ENCODE results near the gene CFAP53.

DNA sequence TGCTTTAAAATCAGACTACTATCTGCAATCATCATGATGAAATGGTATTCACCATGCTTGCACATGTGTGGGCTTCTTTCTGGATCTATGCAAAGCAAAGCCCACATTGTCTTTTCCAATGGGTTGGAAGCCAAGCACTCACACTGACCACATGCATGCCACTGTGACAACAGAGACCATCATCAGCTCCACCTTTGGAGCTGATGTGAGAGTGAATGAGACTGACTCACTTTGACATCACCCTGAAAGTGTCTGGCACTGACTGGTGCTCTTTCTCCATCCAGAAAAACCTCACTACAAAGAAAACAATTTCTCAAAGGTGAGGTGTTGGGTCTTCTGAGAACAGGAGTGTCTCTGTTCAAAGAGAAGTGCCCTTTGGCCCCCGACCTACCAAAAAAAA is 76.1 kb downstream of the CFAP53 start:
- TF ChIP-seq, protein P1, sequence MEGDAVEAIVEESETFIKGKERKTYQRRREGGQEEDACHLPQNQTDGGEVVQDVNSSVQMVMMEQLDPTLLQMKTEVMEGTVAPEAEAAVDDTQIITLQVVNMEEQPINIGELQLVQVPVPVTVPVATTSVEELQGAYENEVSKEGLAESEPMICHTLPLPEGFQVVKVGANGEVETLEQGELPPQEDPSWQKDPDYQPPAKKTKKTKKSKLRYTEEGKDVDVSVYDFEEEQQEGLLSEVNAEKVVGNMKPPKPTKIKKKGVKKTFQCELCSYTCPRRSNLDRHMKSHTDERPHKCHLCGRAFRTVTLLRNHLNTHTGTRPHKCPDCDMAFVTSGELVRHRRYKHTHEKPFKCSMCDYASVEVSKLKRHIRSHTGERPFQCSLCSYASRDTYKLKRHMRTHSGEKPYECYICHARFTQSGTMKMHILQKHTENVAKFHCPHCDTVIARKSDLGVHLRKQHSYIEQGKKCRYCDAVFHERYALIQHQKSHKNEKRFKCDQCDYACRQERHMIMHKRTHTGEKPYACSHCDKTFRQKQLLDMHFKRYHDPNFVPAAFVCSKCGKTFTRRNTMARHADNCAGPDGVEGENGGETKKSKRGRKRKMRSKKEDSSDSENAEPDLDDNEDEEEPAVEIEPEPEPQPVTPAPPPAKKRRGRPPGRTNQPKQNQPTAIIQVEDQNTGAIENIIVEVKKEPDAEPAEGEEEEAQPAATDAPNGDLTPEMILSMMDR (IDR thresholded peaks at IDR 0.05 in 8 of 11, conservative IDR thresholded peaks at IDR 0.05 in 3 of 11) = no peak
- no peak for TF ChIP-seq POLR2AphosphoS5 (IDR thresholded peaks at IDR 0.05)
- TF ChIP-seq POLR2A (IDR thresholded peaks at IDR 0.05) = no peak
